ENCODE data around the gene GGT6.

GRCh38 chr17:4553669-4554068, 6.7 kb downstream of the GGT6 start:
- TF ChIP-seq EP300 (IDR thresholded peaks at IDR 0.05; ENCODE audit: low read depth) (no peak), CTCF (IDR thresholded peaks at IDR 0.05) (no peak), POLR2A (IDR thresholded peaks at IDR 0.05) (no peak)
